Measurements from ENCODE around the gene PCNX2.

DNA sequence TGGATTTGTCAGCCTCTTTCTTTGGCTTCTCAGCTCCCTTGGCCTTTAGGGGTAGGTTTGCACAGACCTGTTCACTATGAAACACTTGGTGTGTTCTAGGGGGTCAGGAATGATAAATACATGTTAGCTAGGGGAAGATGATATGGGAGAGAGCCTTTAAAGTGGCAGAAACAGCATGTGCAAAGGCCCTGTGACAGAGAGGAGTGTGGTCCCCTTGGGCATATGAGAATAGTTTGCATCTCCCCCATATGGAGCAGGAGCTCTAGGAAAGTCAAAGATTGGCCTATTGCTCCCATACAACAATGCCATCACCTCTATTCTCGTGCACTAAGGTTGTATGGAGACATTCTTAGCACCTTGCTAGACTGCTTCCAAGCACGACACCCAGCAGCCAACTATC lies 355.8 kb downstream of the PCNX2 start:
- TF ChIP-seq, protein P1, sequence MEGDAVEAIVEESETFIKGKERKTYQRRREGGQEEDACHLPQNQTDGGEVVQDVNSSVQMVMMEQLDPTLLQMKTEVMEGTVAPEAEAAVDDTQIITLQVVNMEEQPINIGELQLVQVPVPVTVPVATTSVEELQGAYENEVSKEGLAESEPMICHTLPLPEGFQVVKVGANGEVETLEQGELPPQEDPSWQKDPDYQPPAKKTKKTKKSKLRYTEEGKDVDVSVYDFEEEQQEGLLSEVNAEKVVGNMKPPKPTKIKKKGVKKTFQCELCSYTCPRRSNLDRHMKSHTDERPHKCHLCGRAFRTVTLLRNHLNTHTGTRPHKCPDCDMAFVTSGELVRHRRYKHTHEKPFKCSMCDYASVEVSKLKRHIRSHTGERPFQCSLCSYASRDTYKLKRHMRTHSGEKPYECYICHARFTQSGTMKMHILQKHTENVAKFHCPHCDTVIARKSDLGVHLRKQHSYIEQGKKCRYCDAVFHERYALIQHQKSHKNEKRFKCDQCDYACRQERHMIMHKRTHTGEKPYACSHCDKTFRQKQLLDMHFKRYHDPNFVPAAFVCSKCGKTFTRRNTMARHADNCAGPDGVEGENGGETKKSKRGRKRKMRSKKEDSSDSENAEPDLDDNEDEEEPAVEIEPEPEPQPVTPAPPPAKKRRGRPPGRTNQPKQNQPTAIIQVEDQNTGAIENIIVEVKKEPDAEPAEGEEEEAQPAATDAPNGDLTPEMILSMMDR (IDR thresholded peaks at IDR 0.05): no peak
- TF ChIP-seq POLR2A (IDR thresholded peaks at IDR 0.05): no peak
- no peak for TF ChIP-seq POLR2AphosphoS5 (IDR thresholded peaks at IDR 0.05)

Data from prostate gland (tissue), 2 donors.